Tibial nerve (tissue), 4 donors: ENCODE results near the gene ADGRD1. TPM values are rescaled to one million over a fixed set of nuclear protein-coding genes. Genes with fewer than 3 reads are reported as not detected.

Experiments used
- DNase-seq, 2 donors: peaks; one replicate each; pipeline ENCODE4 v3.0.0-alpha.2; 2019; ENCODE audit warnings: low spot score in 2 of 2
- H3K27ac ChIP-seq, 4 donors: fragments of 200-600 bp; sonication (generic) in 3 of 4; one replicate each; pipeline ENCODE4 v1.5.1; 2017 to 2019; ENCODE audit warnings: mild to moderate bottlenecking in 1 of 4
- H3K27me3 ChIP-seq, 2 donors: fragments of 200-600 bp; sonication (generic) in 1 of 2; one replicate each; pipeline versions ENCODE4 v1.5.1 to v1.6.0; 2017 to 2019
- H3K36me3 ChIP-seq, 3 donors: fragments of 200-600 bp; sonication (generic); one replicate each; pipeline ENCODE4 v1.5.1; 2018 to 2019
- H3K4me1 ChIP-seq, 4 donors: fragments of 200-600 bp; sonication (generic) in 3 of 4; one replicate each; pipeline ENCODE4 v1.5.1; 2017 to 2019
- H3K4me3 ChIP-seq, 4 donors: fragments of 200-600 bp; sonication (generic) in 3 of 4; one replicate each; pipeline ENCODE4 v1.5.1; 2017 to 2019; ENCODE audit warnings: mild to moderate bottlenecking in 1 of 4, moderate library complexity in 1 of 4
- H3K9me3 ChIP-seq, 4 donors: fragments of 200-600 bp; sonication (generic) in 3 of 4; one replicate each; pipeline ENCODE4 v1.5.1; 2017 to 2019
- CTCF ChIP-seq, 5 experiments: fragments of 200-600 bp in 3 of 5; fragments of 450-650 bp in 2 of 5; sonication (generic) in 3 of 5; IDR thresholded peaks; one replicate each; pipeline ENCODE4 v1.5.1; 2016 to 2019; ENCODE audit warnings: antibody characterized with exemption in 5 of 5, mild to moderate bottlenecking in 3 of 5, moderate library complexity in 2 of 5
- EP300 ChIP-seq, 2 donors: sonication (generic); formaldehyde crosslinking; IDR thresholded peaks; one replicate each; pipeline ENCODE4 v1.6.1; 2017; ENCODE audit warnings: antibody characterized with exemption in 2 of 2, mild to moderate bottlenecking in 1 of 2
- POLR2A ChIP-seq, 2 donors: fragments of 450-650 bp; IDR thresholded peaks; one replicate each; pipeline ENCODE4 v1.6.1; 2017; ENCODE audit warnings: antibody characterized with exemption in 2 of 2, mild to moderate bottlenecking in 2 of 2, moderate library complexity in 2 of 2
- WGBS, 2 donors: methylation state at CpG; one replicate each; pipeline ENCODE4 v1.1.5; 2018; 5-methylcytosine and 5-hydroxymethylcytosine counted together
- total RNA-seq, 4 donors: library from RNA; depleted of rRNA; stranded (reverse); fragments of >200 nt; gene quantifications; one replicate each; pipeline ENCODE4 v1.1.0, GENCODE V29; 2016

Gene ADGRD1
- total RNA-seq, 4 donors from 2014 or later, result 99.0 to 179 (median 125) TPM

GRCh38 chr12:131074221-131075083 is 120.7 kb downstream of the ADGRD1 start:
- H3K9me3 ChIP-seq, result peaks cover 0 to 8% (median 0%) of the 10 kb centered on the region in 4 donors
- H3K4me3 ChIP-seq, result no peak overlapping the region
- peak; percentile 74 to 83 for DNase-seq
- H3K27ac ChIP-seq, result peak overlapping the region; percentile 50 to 88 (median 83)
- H3K36me3 ChIP-seq, result peaks cover 0 to 10% (median 0%) of the 10 kb centered on the region in 3 donors
- H3K27me3 ChIP-seq, result no peaks in the 10 kb centered on the region
- peaks cover 0 to 22% (median 0%) of the 10 kb centered on the region in 4 donors for H3K4me1 ChIP-seq
- TF ChIP-seq POLR2A (IDR thresholded peaks at IDR 0.05) (no peak), EP300 (IDR thresholded peaks at IDR 0.05) (peak; percentile 67 to 89)
- 48 to 52% methylated on average over 17 to 18 of the region's 18 CpGs for WGBS, 2 donors

- 43 to 52% methylated on average over 6 of the region's 6 CpGs for WGBS, 2 donors
- no peak for TF ChIP-seq EP300 (IDR thresholded peaks at IDR 0.05)
- no peak for TF ChIP-seq CTCF (IDR thresholded peaks at IDR 0.05)
- no peak for TF ChIP-seq POLR2A (IDR thresholded peaks at IDR 0.05)
Measured at GRCh38 chr12:131075194-131075593, 121.5 kb downstream of the ADGRD1 start.

DNA sequence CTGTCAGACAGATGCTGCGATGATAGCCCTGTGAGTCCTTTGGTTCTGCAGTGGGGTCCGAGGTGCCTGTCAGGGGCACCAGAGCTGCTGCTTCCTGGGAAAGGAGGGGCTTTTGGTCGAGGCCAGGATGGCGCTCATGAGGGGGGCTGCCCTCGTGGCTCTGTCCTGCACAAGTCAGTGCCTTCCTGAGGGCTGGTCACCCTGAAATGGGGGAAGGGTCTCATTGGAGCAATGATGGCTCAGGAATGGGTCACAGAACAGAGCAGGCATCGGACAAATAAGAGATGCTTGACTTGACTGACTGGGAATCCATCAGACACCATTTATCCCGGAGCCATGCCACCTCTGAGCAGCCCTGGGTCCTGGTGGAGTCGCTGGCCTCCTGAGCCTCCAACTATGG is 121.9 kb downstream of the ADGRD1 start:
- Histone ChIP-seq H3K4me3 (no peak overlapping the region), H3K27me3 (no peaks in the 10 kb centered on the region), H3K9me3 (peaks cover 0 to 13% (median 0%) of the 10 kb centered on the region in 4 donors), H3K4me1 (peaks cover 0 to 22% (median 0%) of the 10 kb centered on the region in 4 donors), H3K27ac (peak overlapping the region; percentile 34 to 88 (median 68)), H3K36me3 (peaks cover 0 to 10% (median 0%) of the 10 kb centered on the region in 3 donors)
- TF ChIP-seq EP300 (IDR thresholded peaks at IDR 0.05) (no peak), POLR2A (IDR thresholded peaks at IDR 0.05) (no peak), CTCF (IDR thresholded peaks at IDR 0.05) (no peak)
- 63 to 69% methylated on average over 8 of the region's 8 CpGs for WGBS, 2 donors
- DNase-seq, result peak in 1 of 2 donors; percentile 6

More at GRCh38 chr12:131075194-131075593, 121.5 kb downstream of the ADGRD1 start:
- peak overlapping the region; percentile 34 to 88 (median 68) for H3K27ac ChIP-seq
- peaks cover 0 to 22% (median 0%) of the 10 kb centered on the region in 4 donors for H3K4me1 ChIP-seq
- no peaks in the 10 kb centered on the region for H3K27me3 ChIP-seq
- H3K9me3 ChIP-seq, result peaks cover 0 to 9% (median 0%) of the 10 kb centered on the region in 4 donors
- H3K36me3 ChIP-seq, result peaks cover 0 to 10% (median 0%) of the 10 kb centered on the region in 3 donors
- no peak for DNase-seq
- no peak overlapping the region for H3K4me3 ChIP-seq

- Histone ChIP-seq H3K27ac (peak overlapping the region in 1 of 4 donors; percentile 88), H3K4me1 (peaks cover 0 to 22% (median 0%) of the 10 kb centered on the region in 4 donors), H3K36me3 (peaks cover 0 to 10% (median 0%) of the 10 kb centered on the region in 3 donors), H3K9me3 (peaks cover 0 to 16% (median 0%) of the 10 kb centered on the region in 4 donors), H3K27me3 (no peaks in the 10 kb centered on the region), H3K4me3 (no peak overlapping the region)
- no peak for TF ChIP-seq POLR2A (IDR thresholded peaks at IDR 0.05)
- TF ChIP-seq EP300 (IDR thresholded peaks at IDR 0.05), result no peak
- DNase-seq, result peak in 1 of 2 donors; percentile 11
- WGBS, 2 donors, result 82 to 94% methylated on average over 3 of the region's 3 CpGs
Measured at GRCh38 chr12:131076296-131076695, 122.6 kb downstream of the ADGRD1 start.

- WGBS, 2 donors, result 70 to 80% methylated on average over 21 to 22 of the region's 25 CpGs
- TF ChIP-seq EP300 (IDR thresholded peaks at IDR 0.05), result no peak
- no peak for TF ChIP-seq POLR2A (IDR thresholded peaks at IDR 0.05)
- TF ChIP-seq CTCF (IDR thresholded peaks at IDR 0.05), result no peak
- no peak for DNase-seq
Measured at GRCh38 chr12:131076791-131077747, 123.4 kb downstream of the ADGRD1 start.

More at GRCh38 chr12:131076791-131077747, 123.4 kb downstream of the ADGRD1 start:
- Histone ChIP-seq H3K4me1 (peaks cover 0 to 22% (median 0%) of the 10 kb centered on the region in 4 donors), H3K27ac (no peak overlapping the region), H3K9me3 (peaks cover 0 to 16% (median 0%) of the 10 kb centered on the region in 4 donors), H3K27me3 (no peaks in the 10 kb centered on the region), H3K4me3 (no peak overlapping the region), H3K36me3 (peaks cover 0 to 10% (median 0%) of the 10 kb centered on the region in 3 donors)
